HCT116 (cell line): Measurements from ENCODE around the gene EZH1. TPM values are rescaled to one million over a fixed set of nuclear protein-coding genes. Genes with fewer than 3 reads are reported as not detected.

Experiments used
- ATAC-seq: fragments of 200-7000 bp; cut with Tn5 transposase; 2 replicates; pipeline ENCODE4 v1.9.1; 2020; ENCODE audit warnings: mild to moderate bottlenecking, moderate library complexity
- BruUV-seq: library from RNA; stranded (reverse); fragments of 400-500 nt; replicated peaks from 2 replicates; lab custom pipeline; 2021; lab: Mats Ljungman, UMichigan
- CTCF ChIA-PET: fragments of 300-600 bp; sonication (Branson Sonifier 250); formaldehyde crosslinking; loops from one replicate; lab custom pipeline; 2021; ENCODE audit warnings: antibody characterized with exemption; lab: Charles Lee
- POLR2A ChIA-PET: fragments of 300-600, 350-600 bp; sonication (Branson Sonifier 250); formaldehyde crosslinking; loops from one replicate; lab custom pipeline; 2021; ENCODE audit warnings: antibody characterized with exemption; lab: Charles Lee
- RAD21 ChIA-PET, 2 experiments: fragments of 300-600 bp; sonication (Branson Sonifier 250); formaldehyde crosslinking; loops; one replicate each; lab custom pipeline; 2023; ENCODE audit warnings: low total read pairs in 2 of 2; ENCODE audit not compliant: uncharacterized antibody in 2 of 2, unreplicated experiment in 2 of 2, low non-redundant PET in 1 of 2; lab: Charles Lee
- DNase-seq: peaks from one replicate; pipeline ENCODE4 v3.0.0-alpha.2; 2010; ENCODE audit warnings: low read depth, low spot score
- H2AFZ ChIP-seq: fragments of 200-600 bp; shearing (Covaris generic), sonication (generic); 2 replicates; pipeline ENCODE4 v1.6.1; 2017; ENCODE audit warnings: low read depth, mixed run types, mixed read lengths, antibody characterized with exemption, low read length; ENCODE audit not compliant: poor library complexity, severe bottlenecking
- H3K27ac ChIP-seq: 2 replicates; pipeline ENCODE4 v1.5.1; 2012; ENCODE audit warnings: low read depth, low read length
- H3K27me3 ChIP-seq: fragments of 200-600 bp; sonication (generic); 2 replicates; pipeline ENCODE4 v1.6.1; 2016; ENCODE audit warnings: mixed run types, low read length, mixed read lengths; ENCODE audit not compliant: insufficient read depth
- H3K36me3 ChIP-seq, 2 experiments: fragments of 200-500 bp in 1 of 2; fragments of 200-600 bp in 1 of 2; sonication (Bioruptor generic) in 1 of 2; sonication (generic) in 1 of 2; 2 replicates each; pipeline versions ENCODE4 v1.5.1 to v1.6.1; 2014 to 2016; ENCODE audit warnings: low read length in 2 of 2, inconsistent platforms in 1 of 2, mixed read lengths in 1 of 2, mixed run types in 1 of 2; ENCODE audit not compliant: insufficient read depth in 2 of 2, control insufficient read depth in 1 of 2
- H3K4me1 ChIP-seq, 2 experiments: fragments of 200-600 bp in 1 of 2; sonication (generic) in 1 of 2; 2 replicates each; pipeline versions ENCODE4 v1.5.1 to v1.6.1; 2012 to 2017; ENCODE audit warnings: low read length in 2 of 2, inconsistent platforms in 1 of 2, mild to moderate bottlenecking in 1 of 2, mixed read lengths in 1 of 2, mixed run types in 1 of 2, moderate library complexity in 1 of 2; ENCODE audit not compliant: insufficient read depth in 2 of 2, control insufficient read depth in 1 of 2
- H3K4me2 ChIP-seq: fragments of 200-600 bp; sonication (generic); 2 replicates; pipeline ENCODE4 v1.6.1; 2017; ENCODE audit warnings: mixed run types, low read length, mixed read lengths
- H3K4me3 ChIP-seq, 2 experiments: fragments of 200-600 bp in 1 of 2; sonication (generic) in 1 of 2; replicated peaks in 1 of 2; 2 replicates each; pipeline ENCODE4 v1.5.1; 2011 to 2016; ENCODE audit warnings: low read length in 2 of 2, control low read depth in 1 of 2, low read depth in 1 of 2, mild to moderate bottlenecking in 1 of 2, mixed read lengths in 1 of 2, mixed run types in 1 of 2
- H3K79me2 ChIP-seq: fragments of 200-600 bp; sonication (generic); 2 replicates; pipeline ENCODE4 v1.6.1; 2017; ENCODE audit warnings: mild to moderate bottlenecking, mixed run types, low read length, moderate library complexity, mixed read lengths; ENCODE audit not compliant: insufficient read depth
- H3K9ac ChIP-seq: fragments of 200-600 bp; sonication (generic); 2 replicates; pipeline ENCODE4 v1.6.1; 2016; ENCODE audit warnings: low read length, mixed read lengths
- H3K9me2 ChIP-seq: fragments of 200-600 bp; sonication (generic), shearing (Covaris generic); 2 replicates; pipeline ENCODE4 v1.6.1; 2017; ENCODE audit warnings: mixed run types, mild to moderate bottlenecking, moderate library complexity; ENCODE audit not compliant: insufficient read depth
- H3K9me3 ChIP-seq, 2 experiments: fragments of 200-500 bp in 1 of 2; fragments of 200-600 bp in 1 of 2; sonication (Bioruptor generic) in 1 of 2; sonication (generic) in 1 of 2; 2 replicates each; pipeline ENCODE4 v1.6.1; 2014 to 2017; ENCODE audit warnings: low read length in 2 of 2, mixed read lengths in 2 of 2, inconsistent platforms in 1 of 2, low read depth in 1 of 2, mild to moderate bottlenecking in 1 of 2, mixed run types in 1 of 2, moderate library complexity in 1 of 2; ENCODE audit not compliant: control insufficient read depth in 1 of 2, insufficient read depth in 1 of 2
- H4K20me1 ChIP-seq: fragments of 200-600 bp; sonication (generic), shearing (Covaris generic); 2 replicates; pipeline ENCODE4 v1.6.1; 2017; ENCODE audit warnings: mixed run types, mild to moderate bottlenecking, moderate library complexity; ENCODE audit not compliant: insufficient read depth
- CEBPB ChIP-seq: IDR thresholded peaks from 2 replicates; pipeline ENCODE4 v1.6.1; 2012; ENCODE audit warnings: low read depth
- EGR1 ChIP-seq: IDR thresholded peaks from 2 replicates; pipeline ENCODE4 v1.6.1; 2012; ENCODE audit warnings: low read depth
- ELF1 ChIP-seq: IDR thresholded peaks from 2 replicates; pipeline ENCODE4 v1.6.1; 2012; ENCODE audit warnings: low read depth, borderline replicate concordance
- EZH2 ChIP-seq: fragments of 200-600 bp; sonication (generic); IDR thresholded peaks from 2 replicates; pipeline ENCODE4 v1.6.1; 2017; ENCODE audit warnings: antibody characterized with exemption, mixed run types
- EZH2phosphoT487 ChIP-seq: fragments of 200-600 bp; IDR thresholded peaks from 2 replicates; pipeline ENCODE4 v1.6.1; 2018; ENCODE audit warnings: antibody characterized with exemption, borderline replicate concordance
- FOSL1 ChIP-seq: IDR thresholded peaks from 2 replicates; pipeline ENCODE4 v1.6.1; 2012; ENCODE audit warnings: low read depth
- POLR2A ChIP-seq: IDR thresholded peaks from 2 replicates; pipeline ENCODE4 v1.7.0; 2011; ENCODE audit warnings: borderline replicate concordance; ENCODE audit not compliant: insufficient read depth, insufficient read length; ENCODE audit errors: extremely low read depth
- RAD21 ChIP-seq: IDR thresholded peaks from 2 replicates; pipeline ENCODE4 v1.6.1; 2012; ENCODE audit warnings: low read depth, mild to moderate bottlenecking
- SP1 ChIP-seq: IDR thresholded peaks from 2 replicates; pipeline ENCODE4 v1.6.1; 2012; ENCODE audit warnings: low read depth
- SRF ChIP-seq: IDR thresholded peaks from 2 replicates; pipeline ENCODE4 v1.6.1; 2012; ENCODE audit warnings: low read depth
- TCF7L2 ChIP-seq: IDR thresholded peaks from 2 replicates; pipeline ENCODE4 v1.7.0; 2011; ENCODE audit warnings: borderline replicate concordance, inconsistent platforms; ENCODE audit not compliant: insufficient read depth, insufficient read length; ENCODE audit errors: extremely low read depth
- YY1 ChIP-seq: IDR thresholded peaks from 2 replicates; pipeline ENCODE4 v1.6.1; 2011; ENCODE audit warnings: low read length, low read depth, moderate library complexity, mild to moderate bottlenecking; ENCODE audit not compliant: insufficient replicate concordance; ENCODE audit errors: extremely low read depth
- ZFX ChIP-seq: fragments of 450-650 bp; IDR thresholded peaks from 2 replicates; pipeline ENCODE4 v1.6.1; 2017
- ZNF274 ChIP-seq: fragments of 200-500 bp; sonication (Bioruptor generic); IDR thresholded peaks from 2 replicates; pipeline ENCODE4 v1.6.1; 2014; ENCODE audit warnings: mild to moderate bottlenecking, low read depth, low read length, inconsistent platforms
- intact Hi-C: fragments of 100-400 bp; cut with micrococcal nuclease; formaldehyde crosslinking; loops from 2 replicates; pipeline ENCODE4 v1.10.0; 2022
- total RNA-seq: library from RNA; stranded (reverse); gene quantifications from one replicate; pipeline ENCODE4 v1.2.1, GENCODE V29; 2021; ENCODE audit not compliant: unreplicated experiment
- TF ChIP-seq, protein P1 (sequence below): IDR thresholded peaks from 2 replicates; pipeline ENCODE4 v1.6.1; 2011; ENCODE audit warnings: mild to moderate bottlenecking, low read length, moderate library complexity; ENCODE audit not compliant: insufficient replicate concordance; ENCODE audit errors: extremely low read depth
- TF ChIP-seq, protein P2 (sequence below), 3 experiments: fragments of 200-600 bp in 1 of 3; sonication (generic) in 1 of 3; IDR thresholded peaks in 2 of 3; conservative IDR thresholded peaks in 1 of 3; 2 replicates each; pipeline ENCODE4 v1.5.1; 2012 to 2017; ENCODE audit warnings: low read depth in 2 of 3, low read length in 2 of 3, antibody characterized with exemption in 1 of 3, borderline replicate concordance in 1 of 3, control low read depth in 1 of 3, mild to moderate bottlenecking in 1 of 3, mixed read lengths in 1 of 3, mixed run types in 1 of 3, moderate library complexity in 1 of 3; ENCODE audit not compliant: insufficient read depth in 1 of 3
- TF ChIP-seq, protein P3 (sequence below): IDR thresholded peaks from 2 replicates; pipeline ENCODE4 v1.6.1; 2012
- TF ChIP-seq, protein P4 (sequence below): IDR thresholded peaks from 2 replicates; pipeline ENCODE4 v1.6.1; 2012; ENCODE audit warnings: low read depth
- TF ChIP-seq, protein P5 (sequence below): IDR thresholded peaks from 2 replicates; pipeline ENCODE4 v1.6.1; 2012

The EZH1 gene
- total RNA-seq, 1 experiment from 2014 or later = 29.3 TPM

DNA sequence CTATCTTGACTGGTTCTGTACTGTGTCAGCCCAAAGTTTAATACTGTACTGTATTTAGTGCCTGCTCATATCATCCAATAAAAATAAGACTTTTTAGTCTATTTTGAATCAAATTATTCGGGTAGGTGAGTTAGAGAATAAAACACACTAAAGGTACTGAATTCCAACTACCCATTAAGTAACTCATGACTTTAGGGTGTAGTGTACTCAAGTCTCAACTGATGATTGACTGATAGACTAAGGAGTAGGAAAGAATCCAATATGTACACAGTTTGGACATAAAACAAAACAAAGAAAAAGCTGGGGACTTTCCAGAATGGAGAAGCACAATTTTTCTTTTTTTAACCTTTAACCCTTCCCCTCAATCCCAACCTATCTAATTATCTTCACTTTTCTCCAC, 4.1 kb downstream of the EZH1 start:
- TF ChIP-seq YY1 (no peak), SP1 (no peak), TCF7L2 (no peak), RAD21 (no peak), CEBPB (no peak), EZH2phosphoT487 (no peak), FOSL1 (no peak), ZFX (no peak), ELF1 (no peak), SRF (no peak), EGR1 (no peak), ZNF274 (no peak), EZH2 (no peak), POLR2A (no peak)
- TF ChIP-seq, protein P1, sequence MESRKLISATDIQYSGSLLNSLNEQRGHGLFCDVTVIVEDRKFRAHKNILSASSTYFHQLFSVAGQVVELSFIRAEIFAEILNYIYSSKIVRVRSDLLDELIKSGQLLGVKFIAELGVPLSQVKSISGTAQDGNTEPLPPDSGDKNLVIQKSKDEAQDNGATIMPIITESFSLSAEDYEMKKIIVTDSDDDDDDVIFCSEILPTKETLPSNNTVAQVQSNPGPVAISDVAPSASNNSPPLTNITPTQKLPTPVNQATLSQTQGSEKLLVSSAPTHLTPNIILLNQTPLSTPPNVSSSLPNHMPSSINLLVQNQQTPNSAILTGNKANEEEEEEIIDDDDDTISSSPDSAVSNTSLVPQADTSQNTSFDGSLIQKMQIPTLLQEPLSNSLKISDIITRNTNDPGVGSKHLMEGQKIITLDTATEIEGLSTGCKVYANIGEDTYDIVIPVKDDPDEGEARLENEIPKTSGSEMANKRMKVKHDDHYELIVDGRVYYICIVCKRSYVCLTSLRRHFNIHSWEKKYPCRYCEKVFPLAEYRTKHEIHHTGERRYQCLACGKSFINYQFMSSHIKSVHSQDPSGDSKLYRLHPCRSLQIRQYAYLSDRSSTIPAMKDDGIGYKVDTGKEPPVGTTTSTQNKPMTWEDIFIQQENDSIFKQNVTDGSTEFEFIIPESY = no peak
- TF ChIP-seq, protein P2, sequence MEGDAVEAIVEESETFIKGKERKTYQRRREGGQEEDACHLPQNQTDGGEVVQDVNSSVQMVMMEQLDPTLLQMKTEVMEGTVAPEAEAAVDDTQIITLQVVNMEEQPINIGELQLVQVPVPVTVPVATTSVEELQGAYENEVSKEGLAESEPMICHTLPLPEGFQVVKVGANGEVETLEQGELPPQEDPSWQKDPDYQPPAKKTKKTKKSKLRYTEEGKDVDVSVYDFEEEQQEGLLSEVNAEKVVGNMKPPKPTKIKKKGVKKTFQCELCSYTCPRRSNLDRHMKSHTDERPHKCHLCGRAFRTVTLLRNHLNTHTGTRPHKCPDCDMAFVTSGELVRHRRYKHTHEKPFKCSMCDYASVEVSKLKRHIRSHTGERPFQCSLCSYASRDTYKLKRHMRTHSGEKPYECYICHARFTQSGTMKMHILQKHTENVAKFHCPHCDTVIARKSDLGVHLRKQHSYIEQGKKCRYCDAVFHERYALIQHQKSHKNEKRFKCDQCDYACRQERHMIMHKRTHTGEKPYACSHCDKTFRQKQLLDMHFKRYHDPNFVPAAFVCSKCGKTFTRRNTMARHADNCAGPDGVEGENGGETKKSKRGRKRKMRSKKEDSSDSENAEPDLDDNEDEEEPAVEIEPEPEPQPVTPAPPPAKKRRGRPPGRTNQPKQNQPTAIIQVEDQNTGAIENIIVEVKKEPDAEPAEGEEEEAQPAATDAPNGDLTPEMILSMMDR (IDR thresholded peaks at IDR 0.05 in 2 of 3, conservative IDR thresholded peaks at IDR 0.05 in 1 of 3; ENCODE audit: borderline replicate concordance in 1 of 3, insufficient read depth in 1 of 3, low read depth in 2 of 3, low read length in 2 of 3) = no peak
- TF ChIP-seq, protein P3, sequence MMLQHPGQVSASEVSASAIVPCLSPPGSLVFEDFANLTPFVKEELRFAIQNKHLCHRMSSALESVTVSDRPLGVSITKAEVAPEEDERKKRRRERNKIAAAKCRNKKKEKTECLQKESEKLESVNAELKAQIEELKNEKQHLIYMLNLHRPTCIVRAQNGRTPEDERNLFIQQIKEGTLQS = no peak
- TF ChIP-seq, protein P4, sequence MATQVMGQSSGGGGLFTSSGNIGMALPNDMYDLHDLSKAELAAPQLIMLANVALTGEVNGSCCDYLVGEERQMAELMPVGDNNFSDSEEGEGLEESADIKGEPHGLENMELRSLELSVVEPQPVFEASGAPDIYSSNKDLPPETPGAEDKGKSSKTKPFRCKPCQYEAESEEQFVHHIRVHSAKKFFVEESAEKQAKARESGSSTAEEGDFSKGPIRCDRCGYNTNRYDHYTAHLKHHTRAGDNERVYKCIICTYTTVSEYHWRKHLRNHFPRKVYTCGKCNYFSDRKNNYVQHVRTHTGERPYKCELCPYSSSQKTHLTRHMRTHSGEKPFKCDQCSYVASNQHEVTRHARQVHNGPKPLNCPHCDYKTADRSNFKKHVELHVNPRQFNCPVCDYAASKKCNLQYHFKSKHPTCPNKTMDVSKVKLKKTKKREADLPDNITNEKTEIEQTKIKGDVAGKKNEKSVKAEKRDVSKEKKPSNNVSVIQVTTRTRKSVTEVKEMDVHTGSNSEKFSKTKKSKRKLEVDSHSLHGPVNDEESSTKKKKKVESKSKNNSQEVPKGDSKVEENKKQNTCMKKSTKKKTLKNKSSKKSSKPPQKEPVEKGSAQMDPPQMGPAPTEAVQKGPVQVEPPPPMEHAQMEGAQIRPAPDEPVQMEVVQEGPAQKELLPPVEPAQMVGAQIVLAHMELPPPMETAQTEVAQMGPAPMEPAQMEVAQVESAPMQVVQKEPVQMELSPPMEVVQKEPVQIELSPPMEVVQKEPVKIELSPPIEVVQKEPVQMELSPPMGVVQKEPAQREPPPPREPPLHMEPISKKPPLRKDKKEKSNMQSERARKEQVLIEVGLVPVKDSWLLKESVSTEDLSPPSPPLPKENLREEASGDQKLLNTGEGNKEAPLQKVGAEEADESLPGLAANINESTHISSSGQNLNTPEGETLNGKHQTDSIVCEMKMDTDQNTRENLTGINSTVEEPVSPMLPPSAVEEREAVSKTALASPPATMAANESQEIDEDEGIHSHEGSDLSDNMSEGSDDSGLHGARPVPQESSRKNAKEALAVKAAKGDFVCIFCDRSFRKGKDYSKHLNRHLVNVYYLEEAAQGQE = no peak
- TF ChIP-seq, protein P5, sequence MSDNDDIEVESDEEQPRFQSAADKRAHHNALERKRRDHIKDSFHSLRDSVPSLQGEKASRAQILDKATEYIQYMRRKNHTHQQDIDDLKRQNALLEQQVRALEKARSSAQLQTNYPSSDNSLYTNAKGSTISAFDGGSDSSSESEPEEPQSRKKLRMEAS = no peak
- CTCF ChIA-PET = no interaction called here
- no peak overlapping the region for H2AFZ ChIP-seq
- DNase-seq (no peak), ATAC-seq (no peak)
- no peak overlapping the region for H3K9ac ChIP-seq
- H3K9me3 ChIP-seq = no peaks in the 10 kb centered on the region
- H3K4me1 ChIP-seq = peaks cover 7 to 14% of the 10 kb centered on the region in 2 experiments
- H3K9me2 ChIP-seq = no peaks in the 10 kb centered on the region
- intact Hi-C loops = no loop called here
- H3K27me3 ChIP-seq = no peaks in the 10 kb centered on the region
- POLR2A ChIA-PET = no interaction called here
- no peak overlapping the region for H3K27ac ChIP-seq
- H3K79me2 ChIP-seq = peaks cover 23% of the 10 kb centered on the region
- RAD21 ChIA-PET = no interaction called here
- no peak overlapping the region for H3K4me2 ChIP-seq
- no peaks in the 10 kb centered on the region for H3K36me3 ChIP-seq
- BruUV-seq = no TSS peak
- H3K4me3 ChIP-seq = no peak overlapping the region
- no peaks in the 10 kb centered on the region for H4K20me1 ChIP-seq
